Mesenchymal stem cell (in vitro differentiated cells and primary cell): ENCODE results near the gene SLC7A4.

Experiments
- DNase-seq: peaks from one replicate; pipeline ENCODE4 v3.0.0-alpha.2; 2013
- H2AFZ ChIP-seq: one replicate; pipeline ENCODE4 v1.6.1; 2013; ENCODE audit warnings: low read depth, mild to moderate bottlenecking, control low read depth, inconsistent platforms, low read length, moderate library complexity
- H2AK5ac ChIP-seq: 2 replicates; pipeline ENCODE4 v1.6.1; 2013; ENCODE audit warnings: low read length, moderate library complexity, mild to moderate bottlenecking, inconsistent platforms; ENCODE audit not compliant: severe bottlenecking
- H2BK120ac ChIP-seq: one replicate; pipeline ENCODE4 v1.6.1; 2013; ENCODE audit warnings: low read depth, mild to moderate bottlenecking, inconsistent platforms, low read length, moderate library complexity
- H2BK12ac ChIP-seq, 2 experiments: one replicate each; pipeline ENCODE4 v1.6.1; 2013; ENCODE audit warnings: inconsistent platforms in 2 of 2, low read length in 2 of 2, mild to moderate bottlenecking in 2 of 2, moderate library complexity in 2 of 2, control low read depth in 1 of 2
- H2BK15ac ChIP-seq: one replicate; pipeline ENCODE4 v1.6.1; 2013; ENCODE audit warnings: mild to moderate bottlenecking, low read depth, inconsistent platforms; ENCODE audit not compliant: poor library complexity, severe bottlenecking
- H2BK5ac ChIP-seq: 2 replicates; pipeline ENCODE4 v1.6.1; 2013; ENCODE audit warnings: low read depth, mild to moderate bottlenecking, low read length, control low read depth, inconsistent platforms; ENCODE audit not compliant: poor library complexity, severe bottlenecking
- H3K14ac ChIP-seq, 2 experiments: one replicate each; pipeline ENCODE4 v1.6.1; 2013; ENCODE audit warnings: inconsistent platforms in 2 of 2, low read length in 2 of 2, control low read depth in 1 of 2, mild to moderate bottlenecking in 1 of 2, moderate library complexity in 1 of 2
- H3K18ac ChIP-seq, 2 experiments: one replicate each; pipeline ENCODE4 v1.6.1; 2013; ENCODE audit warnings: inconsistent platforms in 2 of 2, low read length in 2 of 2, control low read depth in 1 of 2, low read depth in 1 of 2, mild to moderate bottlenecking in 1 of 2
- H3K23ac ChIP-seq, 2 experiments: one replicate each; pipeline ENCODE4 v1.6.1; 2013; ENCODE audit warnings: inconsistent platforms in 2 of 2, low read length in 2 of 2, mild to moderate bottlenecking in 2 of 2, moderate library complexity in 2 of 2, control low read depth in 1 of 2
- H3K27ac ChIP-seq: 2 replicates; pipeline ENCODE4 v1.5.1; 2013; ENCODE audit warnings: mild to moderate bottlenecking, moderate library complexity, low read length, control low read depth, inconsistent platforms; ENCODE audit not compliant: poor library complexity, severe bottlenecking
- H3K27me3 ChIP-seq, 2 experiments: 2 replicates each; pipeline versions ENCODE4 v1.6.1 to v1.7.0; 2013; ENCODE audit warnings: low read length in 2 of 2, mild to moderate bottlenecking in 2 of 2, moderate library complexity in 2 of 2, control low read depth in 1 of 2, inconsistent platforms in 1 of 2; ENCODE audit not compliant: control insufficient read depth in 1 of 2, insufficient read depth in 1 of 2
- H3K36me3 ChIP-seq, 2 experiments: 2 replicates each; pipeline versions ENCODE4 v1.6.1 to v1.7.0; 2013; ENCODE audit warnings: low read length in 2 of 2, control low read depth in 1 of 2, inconsistent platforms in 1 of 2, low read depth in 1 of 2, mild to moderate bottlenecking in 1 of 2; ENCODE audit not compliant: insufficient read depth in 2 of 2, control insufficient read depth in 1 of 2
- H3K4ac ChIP-seq, 2 experiments: one replicate each; pipeline ENCODE4 v1.6.1; 2013; ENCODE audit warnings: inconsistent platforms in 2 of 2, low read length in 2 of 2, mild to moderate bottlenecking in 2 of 2, moderate library complexity in 2 of 2, control low read depth in 1 of 2, low read depth in 1 of 2
- H3K4me1 ChIP-seq: 2 replicates; pipeline ENCODE4 v1.6.1; 2013; ENCODE audit warnings: low read depth, low read length, control low read depth; ENCODE audit not compliant: control insufficient read depth, insufficient read depth
- H3K4me2 ChIP-seq: 2 replicates; pipeline ENCODE4 v1.6.1; 2013; ENCODE audit warnings: low read length, mild to moderate bottlenecking, inconsistent platforms; ENCODE audit not compliant: poor library complexity, severe bottlenecking
- H3K4me3 ChIP-seq, 2 experiments: 2 replicates each; pipeline versions ENCODE4 v1.5.1 to v1.7.0; 2013; ENCODE audit warnings: low read length in 2 of 2, mild to moderate bottlenecking in 2 of 2, control low read depth in 1 of 2, low read depth in 1 of 2; ENCODE audit not compliant: insufficient read depth in 1 of 2
- H3K79me1 ChIP-seq: replicated peaks from 2 replicates; pipeline ENCODE4 v1.6.1; 2013; ENCODE audit warnings: mild to moderate bottlenecking, control low read depth, low read length, inconsistent platforms; ENCODE audit not compliant: poor library complexity, severe bottlenecking
- H3K9ac ChIP-seq: 2 replicates; pipeline ENCODE4 v1.7.0; 2013; ENCODE audit warnings: mild to moderate bottlenecking, low read length, moderate library complexity
- H3K9me3 ChIP-seq: 2 replicates; pipeline ENCODE4 v1.7.0; 2013; ENCODE audit warnings: mild to moderate bottlenecking, low read length; ENCODE audit not compliant: control insufficient read depth
- H4K8ac ChIP-seq: one replicate; pipeline ENCODE4 v1.6.1; 2013; ENCODE audit warnings: inconsistent platforms, mild to moderate bottlenecking, low read length, moderate library complexity
- H4K91ac ChIP-seq: one replicate; pipeline ENCODE4 v1.6.1; 2013; ENCODE audit warnings: mild to moderate bottlenecking, low read length, inconsistent platforms
- WGBS: methylation state at CpG from one replicate; pipeline ENCODE4 v1.1.7; 2013; ENCODE audit warnings: mixed read lengths; 5-methylcytosine and 5-hydroxymethylcytosine counted together

Gene SLC7A4

DNA sequence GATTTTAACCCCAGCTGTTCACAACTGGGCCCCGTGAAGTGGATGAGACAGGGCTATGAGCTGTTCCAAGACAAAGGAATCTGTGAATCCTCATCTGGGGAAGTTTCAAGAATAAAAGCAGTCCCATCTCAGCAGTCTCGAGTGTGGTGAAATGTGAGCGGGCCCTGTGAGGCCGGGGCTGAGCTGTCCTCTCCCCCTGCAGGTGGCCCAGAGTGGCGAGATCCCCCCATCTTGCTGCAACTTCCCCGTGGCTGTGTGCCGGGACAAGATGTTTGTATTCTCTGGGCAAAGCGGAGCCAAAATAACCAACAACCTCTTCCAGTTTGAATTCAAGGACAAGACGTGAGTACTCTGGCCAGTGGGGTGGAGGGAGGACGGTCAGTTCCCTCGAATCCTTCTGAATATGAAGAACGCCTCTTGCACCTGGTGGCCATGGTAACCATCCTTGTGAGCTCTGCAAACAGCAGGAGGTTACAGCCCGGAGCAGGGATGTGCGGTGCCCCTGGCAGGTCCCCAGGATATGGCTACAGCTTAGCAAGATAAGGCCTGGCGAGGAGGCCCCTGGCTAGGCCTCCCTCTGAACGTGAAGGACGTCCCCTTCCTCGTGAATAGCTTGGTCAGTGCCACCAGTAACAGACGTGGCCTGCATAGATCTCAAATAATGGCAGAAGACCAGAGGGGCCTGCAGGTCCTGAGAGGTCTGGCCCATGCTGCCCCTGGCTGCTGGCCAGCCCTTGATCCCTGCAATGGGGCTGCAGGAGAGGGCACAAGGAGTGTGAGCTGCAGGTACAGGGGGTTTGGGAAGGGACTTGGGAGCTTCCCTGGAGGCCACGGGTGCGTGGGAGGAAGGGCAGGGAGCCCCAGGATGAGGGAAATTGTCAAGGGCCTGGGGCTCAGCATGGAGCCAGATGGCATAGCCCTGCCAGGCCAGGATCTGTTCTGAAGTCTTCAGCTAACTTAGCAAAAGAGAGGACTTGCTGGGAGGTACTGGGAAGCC, 41.9 kb downstream of the SLC7A4 start:
- Histone ChIP-seq H3K36me3 (peaks cover 76 to 85% of the 10 kb centered on the region in 2 experiments), H3K27ac (no peak overlapping the region), H3K18ac (no peak overlapping the region), H2AK5ac (no peak overlapping the region), H3K4ac (no peak overlapping the region), H3K4me2 (no peak overlapping the region), H2BK5ac (no peak overlapping the region), H3K4me1 (peaks cover 6% of the 10 kb centered on the region), H2BK12ac (no peak overlapping the region), H4K8ac (no peak overlapping the region), H2BK15ac (no peak overlapping the region), H2BK120ac (no peak overlapping the region), H2AFZ (no peak overlapping the region), H3K27me3 (no peaks in the 10 kb centered on the region), H3K23ac (no peak overlapping the region), H4K91ac (no peak overlapping the region), H3K9ac (no peak overlapping the region), H3K9me3 (no peaks in the 10 kb centered on the region), H3K79me1 (peaks cover 26% of the 10 kb centered on the region), H3K14ac (no peak overlapping the region), H3K4me3 (no peak overlapping the region)
- WGBS, result 91% methylated on average over 21 of the region's 21 CpGs
- DNase-seq, result no peak

DNA sequence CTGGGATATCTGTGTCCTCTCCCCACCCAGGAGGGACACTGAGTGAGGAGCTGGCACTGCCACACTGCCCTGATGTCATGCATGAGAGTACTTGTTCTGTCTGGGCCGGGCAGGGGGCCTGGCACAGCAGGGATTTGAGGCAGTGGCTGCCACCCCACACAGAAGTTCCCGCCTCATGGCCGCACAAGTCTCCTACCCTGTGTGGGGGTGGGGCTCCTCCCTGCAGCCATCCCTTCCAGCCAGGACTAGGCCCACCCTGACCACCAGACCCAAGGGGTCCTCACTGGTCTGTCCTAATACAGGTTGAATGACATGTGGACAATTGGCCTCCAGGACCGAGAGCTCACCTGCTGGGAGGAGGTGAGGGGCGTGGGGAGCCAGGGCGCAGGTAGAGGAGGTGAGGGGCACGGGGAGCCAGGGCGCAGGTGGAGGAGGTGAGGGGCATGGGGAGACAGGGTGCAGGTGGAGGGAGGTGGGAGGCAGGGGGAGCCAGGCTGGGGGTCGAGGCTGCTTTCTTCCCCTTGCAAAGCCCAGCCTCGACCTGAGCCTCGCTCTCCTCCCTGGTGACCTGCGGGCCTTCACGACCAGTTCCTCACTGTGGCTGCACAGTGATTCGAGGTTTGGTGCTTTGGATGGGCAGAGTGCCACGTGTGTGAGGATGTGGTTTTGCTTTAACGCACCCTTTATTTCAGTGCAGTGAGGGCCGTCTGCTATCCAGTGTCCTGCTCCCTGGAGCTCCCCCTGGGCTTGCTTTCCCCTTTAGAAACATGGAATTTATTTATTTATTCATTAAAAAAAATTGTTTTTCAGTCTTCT, 42.8 kb downstream of the SLC7A4 start:
- Histone ChIP-seq H2AK5ac (no peak overlapping the region), H3K79me1 (peaks cover 31% of the 10 kb centered on the region), H3K4me3 (no peak overlapping the region), H3K27me3 (no peaks in the 10 kb centered on the region), H3K18ac (no peak overlapping the region), H3K4me1 (peaks cover 6% of the 10 kb centered on the region), H3K4ac (no peak overlapping the region), H2BK15ac (no peak overlapping the region), H3K27ac (no peak overlapping the region), H2BK120ac (no peak overlapping the region), H3K9ac (no peak overlapping the region), H3K23ac (no peak overlapping the region), H3K14ac (no peak overlapping the region), H3K4me2 (no peak overlapping the region), H2BK12ac (no peak overlapping the region), H3K36me3 (peaks cover 71 to 82% of the 10 kb centered on the region in 2 experiments), H2AFZ (no peak overlapping the region), H2BK5ac (no peak overlapping the region), H3K9me3 (no peaks in the 10 kb centered on the region), H4K8ac (no peak overlapping the region), H4K91ac (no peak overlapping the region)
- 85% methylated on average over 12 of the region's 17 CpGs for WGBS
- DNase-seq, result no peak

DNA sequence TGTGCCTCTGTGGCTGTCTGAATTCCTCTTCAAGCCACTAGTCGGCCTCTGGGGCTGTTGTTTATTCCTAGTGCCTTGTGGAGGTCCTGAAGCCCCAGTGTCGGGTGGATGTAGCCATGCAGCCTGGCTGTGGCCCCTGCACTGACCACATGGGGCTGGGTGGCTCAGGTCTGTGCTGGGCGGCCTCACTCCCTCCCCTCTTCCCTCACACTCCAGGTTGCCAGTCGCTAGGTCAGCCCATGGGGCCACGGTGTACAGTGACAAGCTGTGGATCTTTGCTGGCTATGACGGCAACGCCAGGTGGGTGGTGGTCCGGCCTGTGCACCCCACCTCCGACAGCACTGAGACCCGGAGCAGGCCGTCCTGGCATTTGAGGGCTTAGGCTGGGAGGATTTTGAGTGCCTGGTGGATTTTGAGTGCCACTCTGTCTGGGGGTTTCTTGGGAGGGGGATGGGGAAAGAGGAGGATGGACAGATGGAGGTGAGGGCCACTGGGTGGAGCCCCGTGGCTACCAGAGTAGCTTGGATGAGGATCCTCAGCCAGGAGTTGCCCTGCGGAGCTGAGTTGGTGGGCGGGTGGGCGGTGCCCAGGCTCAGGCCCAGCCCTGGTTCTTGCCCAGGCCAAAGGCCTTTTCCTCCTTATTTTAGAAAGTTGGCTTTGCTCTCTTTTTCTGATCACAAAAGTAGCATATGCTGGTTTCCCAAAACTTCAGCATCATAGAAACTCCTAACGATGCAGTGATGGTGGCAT, 43.6 kb downstream of the SLC7A4 start:
- Histone ChIP-seq H2BK15ac (no peak overlapping the region), H3K9me3 (no peaks in the 10 kb centered on the region), H2AK5ac (no peak overlapping the region), H3K14ac (no peak overlapping the region), H2AFZ (no peak overlapping the region), H3K27me3 (no peaks in the 10 kb centered on the region), H2BK5ac (no peak overlapping the region), H3K23ac (no peak overlapping the region), H3K9ac (no peak overlapping the region), H3K4me3 (no peak overlapping the region), H4K91ac (no peak overlapping the region), H2BK12ac (no peak overlapping the region), H2BK120ac (no peak overlapping the region), H3K4me1 (peaks cover 8% of the 10 kb centered on the region), H3K27ac (no peak overlapping the region), H3K79me1 (peaks cover 38% of the 10 kb centered on the region), H3K18ac (no peak overlapping the region), H3K36me3 (peaks cover 77 to 78% of the 10 kb centered on the region in 2 experiments), H4K8ac (no peak overlapping the region), H3K4ac (no peak overlapping the region), H3K4me2 (no peak overlapping the region)
- WGBS, result 93% methylated on average over 16 of the region's 16 CpGs
- no peak for DNase-seq
